LNCAP (cell line): ENCODE results near the gene DNAH10.

ENCODE experiments used
- TF ChIP-seq, protein P1 (sequence below): fragments of 450-650 bp; IDR thresholded peaks from 2 replicates; pipeline ENCODE4 v1.5.1; 2017; ENCODE audit warnings: mild to moderate bottlenecking

DNAH10 gene

DNA sequence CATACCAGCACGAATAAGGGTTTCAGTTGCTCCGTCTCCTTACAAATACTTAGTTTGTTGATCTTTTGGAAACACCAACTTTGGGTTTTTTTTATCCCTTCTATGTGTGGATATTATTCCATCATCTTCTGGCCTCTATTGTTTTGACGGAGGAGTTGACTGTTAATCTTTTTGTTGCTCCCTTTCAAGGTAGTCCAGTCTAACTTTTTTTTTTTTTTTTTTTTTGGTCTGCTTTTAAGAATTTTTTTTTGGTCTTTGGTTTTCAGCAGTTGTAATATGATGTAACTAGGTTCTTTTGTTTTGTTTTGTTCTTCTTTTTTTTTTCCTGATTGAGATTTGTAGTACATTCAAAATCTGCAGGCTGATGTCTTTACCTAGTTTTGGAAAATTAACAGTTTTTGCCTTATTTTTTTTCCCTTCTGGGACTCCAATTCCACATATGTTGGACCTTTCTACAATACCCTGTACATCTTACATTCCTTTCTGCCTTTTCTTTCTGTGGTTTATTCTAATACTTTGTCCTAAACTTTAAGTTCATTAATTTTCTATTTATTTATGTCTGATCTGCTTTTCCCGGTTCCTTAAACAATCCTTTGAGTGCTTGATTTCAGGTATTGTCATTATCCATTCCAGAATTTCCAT lies 54.9 kb downstream of the DNAH10 start:
- TF ChIP-seq, protein P1, sequence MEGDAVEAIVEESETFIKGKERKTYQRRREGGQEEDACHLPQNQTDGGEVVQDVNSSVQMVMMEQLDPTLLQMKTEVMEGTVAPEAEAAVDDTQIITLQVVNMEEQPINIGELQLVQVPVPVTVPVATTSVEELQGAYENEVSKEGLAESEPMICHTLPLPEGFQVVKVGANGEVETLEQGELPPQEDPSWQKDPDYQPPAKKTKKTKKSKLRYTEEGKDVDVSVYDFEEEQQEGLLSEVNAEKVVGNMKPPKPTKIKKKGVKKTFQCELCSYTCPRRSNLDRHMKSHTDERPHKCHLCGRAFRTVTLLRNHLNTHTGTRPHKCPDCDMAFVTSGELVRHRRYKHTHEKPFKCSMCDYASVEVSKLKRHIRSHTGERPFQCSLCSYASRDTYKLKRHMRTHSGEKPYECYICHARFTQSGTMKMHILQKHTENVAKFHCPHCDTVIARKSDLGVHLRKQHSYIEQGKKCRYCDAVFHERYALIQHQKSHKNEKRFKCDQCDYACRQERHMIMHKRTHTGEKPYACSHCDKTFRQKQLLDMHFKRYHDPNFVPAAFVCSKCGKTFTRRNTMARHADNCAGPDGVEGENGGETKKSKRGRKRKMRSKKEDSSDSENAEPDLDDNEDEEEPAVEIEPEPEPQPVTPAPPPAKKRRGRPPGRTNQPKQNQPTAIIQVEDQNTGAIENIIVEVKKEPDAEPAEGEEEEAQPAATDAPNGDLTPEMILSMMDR: no peak

- TF ChIP-seq, protein P1: no peak
Observed at GRCh38 chr12:123822804-123823203, 60.7 kb downstream of the DNAH10 start.

- TF ChIP-seq, protein P1: no peak
Observed at GRCh38 chr12:123828120-123828519, 66.0 kb downstream of the DNAH10 start.

DNA sequence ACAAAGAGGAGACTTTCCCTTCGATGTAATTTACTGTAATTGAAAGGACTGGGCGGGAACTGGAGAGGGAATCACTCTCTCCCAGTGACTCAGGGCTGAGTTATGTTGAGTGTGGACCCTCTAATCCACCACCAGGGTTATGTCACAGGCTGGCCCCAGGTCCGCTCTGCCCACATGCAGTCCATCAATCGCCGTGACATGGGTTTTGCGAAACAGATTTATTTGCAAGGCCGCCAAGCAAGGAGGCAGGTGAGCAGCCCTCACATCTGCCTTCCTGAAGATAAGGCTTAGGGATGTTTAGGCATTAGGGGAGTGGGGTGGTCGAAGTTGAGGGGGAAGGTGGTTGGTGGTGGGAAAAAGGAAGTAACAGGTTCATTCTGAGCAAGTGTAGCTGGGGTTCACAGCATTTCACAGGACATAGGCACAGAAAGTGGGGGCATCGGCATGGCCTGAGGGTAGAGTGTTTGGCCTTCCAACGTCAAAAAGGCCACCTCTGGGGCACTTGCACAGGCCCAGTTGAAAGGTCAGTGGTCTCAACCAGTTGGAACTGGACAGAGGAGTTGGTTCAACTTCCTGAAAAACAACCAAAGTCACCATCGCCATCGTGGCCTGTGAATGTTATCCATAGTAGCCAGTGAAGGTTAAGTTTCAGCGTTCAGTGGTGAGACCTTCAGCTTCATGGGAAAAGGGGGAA lies 66.9 kb downstream of the DNAH10 start:
- TF ChIP-seq, protein P1: no peak

DNA sequence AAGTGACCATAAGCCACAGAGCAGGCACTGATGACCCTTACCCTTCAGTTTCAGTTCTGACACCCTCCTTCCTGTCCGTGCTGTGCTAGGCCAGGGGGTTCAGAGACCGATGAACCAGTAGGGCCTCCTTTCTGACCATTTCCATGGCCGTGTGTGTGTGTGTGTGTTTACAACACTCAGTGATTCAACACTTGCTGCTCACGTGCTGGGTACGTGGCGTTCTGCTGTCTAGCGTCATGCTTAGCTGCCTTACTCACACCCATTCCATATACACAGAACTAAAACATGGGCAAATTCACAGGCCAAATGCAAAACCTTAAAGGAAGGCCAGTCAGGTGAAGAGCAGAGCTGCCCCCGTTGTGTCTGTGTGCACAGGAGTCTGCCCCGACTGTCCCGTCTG lies 67.5 kb downstream of the DNAH10 start:
- TF ChIP-seq, protein P1: no peak

GRCh38 chr12:123830675-123831074 lies 68.6 kb downstream of the DNAH10 start:
- TF ChIP-seq, protein P1: no peak

GRCh38 chr12:123832052-123832451 lies 70.0 kb downstream of the DNAH10 start:
- TF ChIP-seq, protein P1: no peak
